Left renal cortex interstitium (tissue), 4 donors: ENCODE measurements around the gene HNRNPC. TPM values are rescaled to one million over a fixed set of nuclear protein-coding genes. Genes with fewer than 3 reads are reported as not detected.
"Not testable (repeated sequence)": the region's sequence is repeated elsewhere in the genome, so short reads cannot be mapped to it uniquely, and the experiment has no call there.

ENCODE experiments used
- DNase-seq, 4 donors: peaks; one replicate each; pipeline ENCODE4 v3.0.0-alpha.2; 2013; ENCODE audit warnings: low read depth in 4 of 4, low spot score in 2 of 4, missing footprints in 1 of 4
- polyA plus RNA-seq, 4 donors: library from polyadenylated mRNA; unstranded; fragments of 120-200 nt; gene quantifications; one replicate each; pipeline ENCODE4 v1.2.1, GENCODE V29; 2013; ENCODE audit not compliant: insufficient read length in 4 of 4

The HNRNPC gene
- polyA plus RNA-seq, 4 donors, result 878 to 1,023 (median 885) TPM

DNA sequence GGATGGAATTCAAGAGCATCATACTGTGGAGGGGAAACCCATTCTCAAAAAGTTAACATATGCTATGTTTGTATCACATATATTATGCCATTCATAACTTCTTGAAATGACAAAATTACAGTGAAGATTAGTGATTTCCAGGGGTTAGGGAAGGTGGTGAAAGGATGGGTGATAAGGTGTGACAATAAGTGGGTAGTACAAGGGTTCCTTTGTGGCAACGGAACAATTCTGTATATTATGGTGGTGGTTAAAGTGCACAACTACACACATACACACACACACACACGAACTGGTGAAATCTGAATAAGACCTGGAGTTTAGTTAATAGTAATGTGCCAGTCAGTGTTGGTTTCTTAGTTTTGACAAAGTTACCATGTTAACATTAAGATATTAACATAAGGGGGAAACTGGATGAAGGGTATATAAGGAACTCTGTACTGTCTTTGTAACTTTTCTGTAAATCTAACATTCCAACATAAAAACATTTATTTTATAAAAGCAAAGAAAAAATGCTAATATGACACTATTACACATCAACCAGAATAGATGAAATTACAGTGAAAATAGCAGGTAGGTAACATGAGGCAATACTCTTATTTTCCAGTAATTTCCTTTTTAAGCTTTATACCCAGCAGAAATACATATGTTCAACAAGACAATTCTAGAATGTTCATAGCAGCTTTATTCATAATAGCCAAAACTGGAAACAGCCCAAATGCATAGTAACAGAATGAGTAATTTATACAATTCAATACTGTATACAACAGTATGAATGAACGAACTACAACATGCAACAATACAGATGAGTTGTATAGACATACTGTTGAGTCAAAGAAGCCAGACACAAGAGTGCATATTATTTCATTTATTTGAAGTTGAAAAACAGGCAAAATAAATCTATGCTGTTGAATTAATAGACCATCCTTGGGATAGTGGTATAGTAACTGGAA lies 69.4 kb downstream of the HNRNPC start:
- no peak for DNase-seq

GRCh38 chr14:21197418-21198205 lies 71.6 kb downstream of the HNRNPC start:
- no peak for DNase-seq

DNA sequence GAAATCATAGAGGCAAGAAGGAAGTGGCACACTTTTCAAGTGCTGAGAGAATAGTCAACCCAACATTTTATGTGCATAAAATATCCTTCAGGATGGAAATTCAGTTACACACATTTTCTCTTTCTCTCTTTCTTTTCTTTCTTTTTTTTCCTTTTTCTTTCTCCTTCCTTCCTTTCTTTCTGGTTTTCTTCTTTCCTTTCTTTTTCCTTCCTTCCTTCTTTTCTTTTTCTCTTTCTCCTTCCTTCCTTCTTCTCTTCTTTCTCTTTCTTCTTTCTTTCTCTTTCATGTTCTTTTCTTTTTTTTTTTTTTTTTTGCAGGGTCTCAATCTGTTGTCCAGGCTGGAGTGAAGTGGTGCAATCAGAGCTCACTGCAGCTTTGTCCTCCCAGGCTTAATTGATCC lies 74.6 kb downstream of the HNRNPC start:
- no peak for DNase-seq

DNA sequence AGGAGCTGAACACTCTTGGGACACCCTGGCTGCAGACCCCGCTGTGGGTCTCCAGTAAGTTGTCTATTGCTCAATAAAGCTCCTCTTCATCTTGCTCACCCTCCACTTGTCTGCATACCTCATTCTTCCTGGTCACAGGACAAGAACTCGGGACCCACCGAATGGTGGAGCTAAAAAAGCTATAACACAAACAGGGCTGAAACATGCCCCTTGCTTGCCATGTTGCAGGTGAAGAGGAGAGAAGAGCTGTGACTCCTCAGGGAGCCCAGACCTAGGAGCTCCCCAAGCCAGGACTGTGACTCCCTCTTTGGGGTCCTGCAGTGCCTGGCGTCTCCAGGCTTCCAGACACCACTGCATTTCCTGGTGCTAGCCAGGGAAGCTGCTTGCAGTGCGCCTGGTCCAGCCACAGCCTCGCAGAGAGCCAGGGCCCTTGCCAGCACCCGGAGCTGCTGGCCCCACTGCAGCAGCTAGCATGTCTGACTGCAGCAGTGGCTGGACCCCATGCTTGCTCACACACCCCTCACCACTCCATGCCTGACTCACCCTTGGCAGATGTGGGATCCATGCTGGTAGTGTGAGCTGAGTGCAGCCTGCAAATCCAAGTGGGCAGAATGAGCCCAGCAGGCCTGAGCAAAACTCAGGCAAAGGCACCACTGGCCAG lies 76.2 kb downstream of the HNRNPC start:
- no peak for DNase-seq

DNA sequence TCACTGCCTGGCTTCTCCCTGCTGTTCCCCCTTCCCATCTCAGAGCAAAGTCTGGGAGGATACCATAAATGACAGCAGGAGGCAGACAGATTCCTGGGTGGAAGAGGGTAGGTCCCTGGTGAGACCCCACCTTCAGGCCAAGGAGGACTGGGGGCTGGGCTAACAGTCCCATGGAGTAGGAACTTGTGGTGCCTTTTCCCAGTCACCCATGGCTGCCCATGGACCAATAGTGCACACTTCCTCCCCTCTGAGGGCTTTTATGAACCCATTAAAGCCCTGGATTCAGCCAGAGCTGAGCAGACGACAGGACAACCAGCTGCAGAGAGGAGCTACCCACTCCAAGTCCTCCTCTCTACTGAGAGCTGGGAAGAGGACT lies 76.8 kb downstream of the HNRNPC start:
- no peak for DNase-seq

DNA sequence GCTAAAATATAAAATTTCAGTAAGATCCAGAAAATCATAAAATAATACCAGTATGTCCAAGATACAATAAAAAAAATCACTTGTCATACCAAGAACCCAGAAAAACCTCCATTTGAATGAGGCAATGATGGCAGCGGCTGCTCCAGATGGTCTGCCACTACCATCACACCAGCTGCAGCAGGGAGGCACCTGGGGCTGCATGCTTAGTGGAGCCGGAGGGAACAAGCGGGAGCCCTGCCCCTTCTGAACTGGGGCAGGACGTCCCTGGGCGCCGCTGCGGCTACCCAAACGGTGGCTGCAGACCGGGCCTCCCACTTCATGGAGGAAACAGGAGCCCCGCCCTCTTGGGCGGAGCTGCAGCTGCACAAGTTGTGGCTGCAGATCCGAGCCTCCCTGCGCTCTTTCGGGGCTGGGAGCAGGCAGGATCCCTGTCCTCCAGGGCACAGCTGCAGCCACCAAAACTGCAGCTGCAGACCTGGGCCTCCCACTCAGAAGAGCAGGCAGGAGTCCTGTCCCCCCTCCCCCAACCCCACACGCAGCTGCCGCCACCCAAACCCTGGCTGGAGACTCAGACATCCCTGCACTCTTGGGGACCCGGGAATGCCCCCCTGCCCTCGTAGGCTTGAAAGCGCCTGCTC lies 77.3 kb downstream of the HNRNPC start:
- DNase-seq, result peak in 2 of 4 donors; percentile 28 to 54

GRCh38 chr14:21191261-21191808 lies 77.9 kb downstream of the HNRNPC start:
- no peak for DNase-seq

DNA sequence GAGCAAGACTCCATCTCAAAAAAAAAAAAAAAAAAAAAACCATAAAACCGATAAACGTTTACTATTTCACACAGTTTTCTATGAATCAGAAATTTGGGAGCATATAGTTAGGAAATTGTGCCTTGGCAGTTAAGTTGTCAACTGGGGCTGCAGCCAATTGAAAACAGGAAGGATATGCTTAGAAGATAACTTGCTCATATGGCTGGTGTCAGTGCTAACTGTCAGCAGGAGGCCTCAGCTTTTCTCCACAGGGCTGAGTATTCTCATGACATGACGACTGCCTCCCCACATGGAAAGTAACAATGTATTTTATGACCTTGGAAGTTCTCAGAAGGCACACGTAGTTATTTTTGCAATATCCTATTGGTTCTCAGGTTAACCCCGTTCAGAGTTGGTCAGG lies 83.8 kb downstream of the HNRNPC start:
- DNase-seq, result no peak

- no peak for DNase-seq
These were observed 85.0 kb downstream of the HNRNPC start for GRCh38 chr14:21184254-21184653.

GRCh38 chr14:21182166-21182565 lies 87.1 kb downstream of the HNRNPC start:
- no peak for DNase-seq

- no peak for DNase-seq
These were observed 98.1 kb downstream of the HNRNPC start for GRCh38 chr14:21171128-21171527.

- no peak for DNase-seq
These were observed 99.7 kb downstream of the HNRNPC start for GRCh38 chr14:21169573-21169972.

DNA sequence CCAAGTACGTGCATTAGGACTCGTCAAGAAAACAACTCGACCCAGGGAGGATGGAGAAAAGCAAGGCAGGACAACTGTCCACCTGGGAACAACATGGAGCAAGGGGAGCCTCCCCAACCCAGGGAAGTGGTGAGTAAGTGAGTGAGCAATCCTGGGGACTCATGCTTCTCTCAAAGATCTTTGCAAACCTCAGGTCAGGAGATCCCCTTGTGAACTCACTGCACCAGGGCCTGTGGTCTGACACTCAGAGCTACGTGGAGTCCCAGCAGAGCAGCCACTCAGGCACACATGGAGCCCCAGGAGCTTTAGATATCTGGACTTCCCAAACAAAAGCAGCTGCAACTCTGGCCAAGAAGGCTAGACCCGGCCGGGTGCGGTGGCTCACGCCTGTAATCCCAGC lies 101.2 kb downstream of the HNRNPC start:
- no peak for DNase-seq

GRCh38 chr14:21165670-21166069 lies 103.6 kb downstream of the HNRNPC start:
- DNase-seq, result not testable (repeated sequence)

DNA sequence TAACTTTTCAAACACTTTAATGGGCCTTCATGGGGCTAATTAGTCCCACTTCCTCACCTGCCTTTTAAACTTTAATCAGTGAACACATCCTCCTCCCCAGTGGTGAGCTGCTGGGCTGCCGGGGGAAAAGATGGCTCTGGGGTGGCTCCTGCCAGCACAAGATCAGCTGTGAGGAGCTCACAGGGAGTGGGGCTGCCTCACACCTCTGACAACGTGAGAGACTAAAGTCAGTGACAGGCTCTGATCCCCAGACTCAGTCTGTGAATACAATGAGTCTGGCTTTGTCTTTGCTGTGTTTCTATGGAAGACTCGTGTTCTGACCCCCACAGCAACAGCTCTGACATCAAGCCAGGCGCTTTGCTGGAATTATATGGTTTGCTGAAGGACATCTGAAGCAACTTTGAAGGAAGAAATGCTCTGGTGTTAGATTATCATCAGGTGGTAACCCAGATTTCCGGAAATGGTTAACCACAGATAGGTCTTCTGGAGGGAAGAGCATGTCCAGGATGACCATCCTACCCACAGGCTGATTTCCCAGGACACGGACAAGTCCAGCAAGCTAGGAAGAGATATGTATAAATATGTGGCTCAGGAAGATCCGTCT lies 104.1 kb downstream of the HNRNPC start:
- not testable (repeated sequence) for DNase-seq

- DNase-seq, result no peak
These were observed 105.4 kb downstream of the HNRNPC start for GRCh38 chr14:21163871-21164291.

- no peak for DNase-seq
These were observed 107.2 kb downstream of the HNRNPC start for GRCh38 chr14:21162081-21162480.

DNA sequence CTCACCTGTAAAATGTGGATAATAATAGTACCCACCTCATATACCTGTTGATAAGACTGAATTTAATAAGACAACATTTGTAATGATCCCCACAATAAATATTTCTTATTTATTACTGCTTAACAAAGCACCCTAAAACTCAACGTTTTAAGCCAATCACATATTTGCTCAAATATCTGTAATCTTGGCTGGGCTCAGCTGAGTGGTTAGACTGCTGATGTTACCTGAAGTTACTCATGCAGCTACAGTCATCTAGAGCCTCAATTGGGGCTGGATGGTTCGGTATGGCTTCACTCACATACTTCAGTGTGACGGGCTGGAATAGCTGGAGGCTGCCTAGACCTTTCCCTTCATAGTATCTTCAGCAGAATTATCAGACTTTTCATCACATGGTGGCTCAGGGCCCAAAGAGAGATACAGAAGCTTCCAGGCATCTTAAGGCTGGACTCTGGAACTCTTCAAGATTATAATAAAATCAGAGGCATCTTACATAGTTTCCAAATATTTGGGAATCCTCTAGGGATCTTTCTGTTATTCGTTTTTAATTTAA lies 109.1 kb downstream of the HNRNPC start:
- DNase-seq, result no peak
